Activated naive CD4-positive, alpha-beta T cell treated with anti-CD3 and anti-CD28 coated beads, Interleukin-2, amount 50 U/mL, for 72 hours (primary cell): ENCODE measurements around the gene SLIT1. TPM values are rescaled to one million over a fixed set of nuclear protein-coding genes. Genes with fewer than 3 reads are reported as not detected.

Experiments
- ATAC-seq, 2 donors: fragments of 150-1000 bp; cut with Tn5 transposase; 2 replicates each; pipeline ENCODE4 v1.10.0; 2021; ENCODE audit warnings: mild to moderate bottlenecking in 2 of 2, moderate library complexity in 2 of 2
- DNase-seq, 2 donors: peaks; one replicate each; pipeline ENCODE4 v3.0.0; 2021 to 2022; ENCODE audit warnings: low spot score in 2 of 2
- H3K27ac Mint-ChIP-seq, 2 donors: one replicate each; pipeline ENCODE4 v1.8.0; 2022; ENCODE audit warnings: mild to moderate bottlenecking in 2 of 2, mixed read lengths in 2 of 2
- H3K36me3 Mint-ChIP-seq, 2 donors: one replicate each; pipeline ENCODE4 v1.8.0; 2022; ENCODE audit warnings: mixed read lengths in 2 of 2
- H3K9me3 Mint-ChIP-seq, 2 donors: one replicate each; pipeline ENCODE4 v1.8.0; 2022; ENCODE audit warnings: mixed read lengths in 2 of 2
- total RNA-seq, 2 donors: library from RNA; stranded (reverse); gene quantifications; one replicate each; pipeline ENCODE4 v1.2.3, GENCODE V29; 2022

The SLIT1 gene
- total RNA-seq, 2 donors from 2014 or later: 0.99 to 1.4 TPM

DNA sequence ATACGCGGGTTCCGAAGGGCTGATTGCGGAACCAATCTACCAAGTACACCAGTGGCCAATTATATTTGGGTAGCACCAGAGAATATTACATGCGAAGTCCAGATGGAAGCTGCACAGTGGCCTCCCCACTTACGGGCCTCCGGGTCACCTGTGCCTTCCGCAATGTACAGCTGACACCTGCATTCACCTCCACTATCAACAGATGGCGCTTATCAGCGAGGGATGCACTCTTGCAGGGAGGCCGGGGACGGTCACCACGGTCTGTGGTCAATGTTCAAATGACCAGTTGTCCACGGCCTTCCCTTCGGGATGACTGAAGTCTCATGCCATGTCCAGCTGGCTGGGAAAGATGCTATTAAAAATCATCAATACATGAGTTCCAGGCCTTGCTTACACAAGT, 47.6 kb downstream of the SLIT1 start:
- no peak overlapping the region for H3K27ac Mint-ChIP-seq
- ATAC-seq: no peak

DNA sequence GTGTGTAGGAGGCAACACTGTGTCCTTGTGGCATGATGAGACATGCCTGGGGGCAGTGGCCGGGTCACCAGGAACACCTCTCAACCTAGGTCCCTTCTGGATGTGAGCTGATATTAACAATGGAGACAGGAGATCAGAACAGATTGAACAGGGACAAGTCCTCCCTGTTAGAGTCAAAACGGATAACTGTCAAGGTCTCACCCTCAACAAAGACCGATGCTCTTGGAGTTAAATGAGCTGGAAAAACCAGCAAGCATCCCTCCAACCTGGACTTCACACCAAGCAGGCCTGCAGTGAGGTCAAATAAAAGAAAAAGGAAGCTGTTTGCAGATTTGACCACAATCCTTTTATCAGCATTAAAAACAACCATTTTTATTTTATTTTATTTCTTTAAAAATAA, 49.0 kb downstream of the SLIT1 start:
- ATAC-seq (no peak), DNase-seq (no peak)
- H3K36me3 Mint-ChIP-seq: no peaks in the 10 kb centered on the region
- no peaks in the 10 kb centered on the region for H3K9me3 Mint-ChIP-seq
- no peak overlapping the region for H3K27ac Mint-ChIP-seq

More for the DNA sequence above, 47.6 kb downstream of the SLIT1 start:
- Mint-ChIP-seq H3K9me3 (no peaks in the 10 kb centered on the region), H3K36me3 (no peaks in the 10 kb centered on the region)
- DNase-seq: no peak

DNA sequence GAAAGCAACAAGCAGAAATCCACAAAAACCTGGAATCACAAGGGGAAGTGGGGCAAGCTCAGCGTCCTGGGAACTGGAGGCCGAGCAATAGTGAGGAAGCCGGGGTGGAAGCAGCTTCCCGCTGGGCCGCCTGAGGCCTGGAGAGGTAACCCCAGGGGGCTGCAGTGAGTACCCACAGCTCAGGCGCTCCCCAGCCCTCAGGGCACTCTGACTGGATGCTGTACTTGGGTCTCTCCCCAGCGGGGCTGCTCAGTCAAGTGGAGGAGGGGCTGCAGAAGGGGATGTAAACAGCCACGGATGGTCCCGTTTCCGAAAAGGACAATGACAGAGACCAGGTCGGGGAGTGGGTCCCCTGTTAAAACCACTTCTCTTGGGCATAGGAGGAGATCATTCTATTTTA, 50.3 kb downstream of the SLIT1 start:
- Mint-ChIP-seq H3K36me3 (no peaks in the 10 kb centered on the region), H3K27ac (no peak overlapping the region), H3K9me3 (no peaks in the 10 kb centered on the region)
- DNase-seq (no peak), ATAC-seq (no peak)

DNA sequence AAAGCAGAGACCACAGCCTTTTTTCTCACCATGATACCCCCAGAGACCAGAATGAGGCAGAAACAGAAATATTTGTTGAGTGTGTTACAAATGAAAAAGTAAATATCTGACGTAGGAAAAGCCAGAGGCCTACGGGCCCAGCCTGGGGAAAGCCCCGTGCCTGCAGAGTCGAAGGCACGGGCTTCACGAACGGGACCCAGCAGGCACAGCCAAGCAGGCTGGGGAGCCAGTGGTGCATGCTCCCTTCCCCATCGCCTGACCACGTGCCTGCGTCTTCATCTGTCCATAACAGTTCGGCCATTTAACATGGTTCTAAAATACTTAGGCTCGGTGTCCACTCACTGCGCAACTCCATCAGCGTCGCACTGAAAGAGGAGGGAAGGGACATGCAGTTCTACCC, 50.8 kb downstream of the SLIT1 start:
- no peaks in the 10 kb centered on the region for H3K9me3 Mint-ChIP-seq
- DNase-seq (no peak), ATAC-seq (no peak)
- H3K27ac Mint-ChIP-seq: no peak overlapping the region
- no peaks in the 10 kb centered on the region for H3K36me3 Mint-ChIP-seq

DNA sequence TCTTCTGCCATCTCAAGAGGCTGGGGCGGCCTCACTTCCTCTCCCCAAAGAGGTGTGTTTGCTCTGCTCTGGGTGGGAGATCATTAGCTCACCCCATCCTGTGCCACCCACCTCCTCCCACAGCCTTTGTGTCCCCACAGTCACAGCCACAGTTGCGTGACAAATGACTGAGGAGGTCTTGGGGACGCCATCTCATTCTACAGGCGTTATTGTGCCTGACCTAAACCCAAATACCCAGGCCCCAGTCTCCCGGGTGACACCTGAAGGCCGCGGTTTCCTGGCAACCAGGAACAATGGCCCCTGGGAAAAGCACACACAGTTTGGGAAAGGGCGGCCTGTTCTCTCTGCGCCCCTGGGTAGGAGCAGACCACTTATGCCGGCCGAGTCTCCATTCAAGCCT, 51.6 kb downstream of the SLIT1 start:
- no peak for ATAC-seq
- H3K27ac Mint-ChIP-seq: no peak overlapping the region

DNA sequence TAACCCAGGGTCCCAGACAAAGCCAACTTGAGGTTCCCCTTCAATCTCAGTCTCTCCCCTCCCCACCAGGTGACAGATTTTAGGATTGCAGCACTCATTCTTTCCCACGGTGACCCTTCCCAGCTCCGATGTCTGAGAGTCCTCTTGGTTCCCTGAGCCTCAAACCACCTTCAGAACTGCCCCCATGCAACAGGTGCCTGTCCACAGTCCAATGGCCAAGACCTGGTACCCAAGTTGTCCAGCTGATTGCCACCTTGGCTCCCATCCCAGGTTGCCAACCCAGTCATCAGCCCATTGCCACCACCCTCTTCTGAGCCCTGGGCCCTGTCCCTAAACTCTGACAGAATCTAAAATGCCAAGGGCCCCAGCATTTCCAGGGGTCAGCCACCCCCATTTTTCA, 53.5 kb downstream of the SLIT1 start:
- Mint-ChIP-seq H3K36me3 (no peaks in the 10 kb centered on the region), H3K27ac (no peak overlapping the region), H3K9me3 (no peaks in the 10 kb centered on the region)
- ATAC-seq (no peak), DNase-seq (no peak)

More for the DNA sequence above, 51.6 kb downstream of the SLIT1 start:
- Mint-ChIP-seq H3K36me3 (no peaks in the 10 kb centered on the region), H3K9me3 (no peaks in the 10 kb centered on the region)
- DNase-seq: no peak

DNA sequence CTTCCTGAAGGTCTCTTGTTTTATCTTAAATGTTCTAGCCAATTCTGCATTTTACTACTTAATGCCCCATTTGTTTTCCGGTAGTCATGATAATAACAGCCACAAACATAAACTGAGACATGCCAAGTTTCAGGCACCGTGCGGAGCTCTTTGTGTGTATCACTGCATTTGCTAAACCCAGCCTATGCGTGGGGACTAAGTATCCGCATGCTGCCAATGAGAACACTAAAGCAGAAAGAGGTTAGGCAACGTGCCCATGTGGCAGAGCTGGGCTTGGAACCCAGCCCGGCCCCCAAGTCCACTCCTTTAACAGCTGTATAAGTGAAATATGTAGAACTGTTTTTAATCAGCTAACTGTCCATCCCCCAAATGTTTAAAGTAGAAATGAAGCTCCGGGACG, 54.1 kb downstream of the SLIT1 start:
- ATAC-seq: no peak
- Mint-ChIP-seq H3K27ac (no peak overlapping the region), H3K9me3 (no peaks in the 10 kb centered on the region), H3K36me3 (no peaks in the 10 kb centered on the region)
- DNase-seq: no peak

DNA sequence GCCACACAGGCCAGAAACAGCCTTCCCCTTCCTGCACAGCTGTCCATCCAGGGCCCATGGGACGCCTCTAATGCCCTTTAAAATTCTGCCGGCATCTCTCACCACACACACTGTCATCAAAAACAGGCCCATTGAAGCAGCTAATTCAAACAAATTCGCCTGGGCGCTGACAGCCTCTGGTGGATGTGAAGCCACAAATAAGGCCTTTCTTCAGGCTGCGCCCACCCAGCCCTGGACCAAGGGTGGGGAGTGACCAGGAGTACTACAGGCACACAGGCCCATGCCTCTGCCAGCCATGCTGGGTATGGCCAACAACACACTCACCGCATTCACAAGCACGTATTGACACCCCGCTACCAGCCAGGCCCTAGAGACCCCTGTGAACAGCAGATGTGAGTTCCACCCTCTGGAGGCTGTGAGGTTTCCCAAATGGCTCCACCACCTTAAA, 54.6 kb downstream of the SLIT1 start:
- ATAC-seq (no peak), DNase-seq (no peak)
- Mint-ChIP-seq H3K36me3 (no peaks in the 10 kb centered on the region), H3K9me3 (no peaks in the 10 kb centered on the region), H3K27ac (no peak overlapping the region)

DNA sequence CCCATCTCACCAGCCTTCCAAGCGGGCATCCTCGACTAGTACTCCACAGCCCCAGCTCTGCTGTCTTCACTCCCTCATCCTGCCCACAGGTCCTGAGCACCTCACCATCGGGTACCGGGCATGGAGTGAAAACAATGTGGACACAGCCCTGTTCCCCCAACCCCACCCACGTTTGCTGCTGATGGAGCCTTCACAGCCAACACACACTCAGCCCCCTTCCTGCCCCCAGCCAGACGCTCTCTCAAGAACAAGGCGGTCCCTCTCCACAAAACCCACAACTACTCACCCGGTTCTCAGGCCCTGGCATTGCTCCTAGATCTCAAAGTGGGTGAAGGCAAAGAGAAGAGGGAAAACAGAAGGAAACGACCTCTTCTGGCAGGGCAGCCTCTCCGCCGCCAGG, 56.1 kb downstream of the SLIT1 start:
- ATAC-seq (no peak), DNase-seq (no peak)
- no peaks in the 10 kb centered on the region for H3K36me3 Mint-ChIP-seq
- H3K9me3 Mint-ChIP-seq: no peaks in the 10 kb centered on the region
- H3K27ac Mint-ChIP-seq: no peak overlapping the region

DNA sequence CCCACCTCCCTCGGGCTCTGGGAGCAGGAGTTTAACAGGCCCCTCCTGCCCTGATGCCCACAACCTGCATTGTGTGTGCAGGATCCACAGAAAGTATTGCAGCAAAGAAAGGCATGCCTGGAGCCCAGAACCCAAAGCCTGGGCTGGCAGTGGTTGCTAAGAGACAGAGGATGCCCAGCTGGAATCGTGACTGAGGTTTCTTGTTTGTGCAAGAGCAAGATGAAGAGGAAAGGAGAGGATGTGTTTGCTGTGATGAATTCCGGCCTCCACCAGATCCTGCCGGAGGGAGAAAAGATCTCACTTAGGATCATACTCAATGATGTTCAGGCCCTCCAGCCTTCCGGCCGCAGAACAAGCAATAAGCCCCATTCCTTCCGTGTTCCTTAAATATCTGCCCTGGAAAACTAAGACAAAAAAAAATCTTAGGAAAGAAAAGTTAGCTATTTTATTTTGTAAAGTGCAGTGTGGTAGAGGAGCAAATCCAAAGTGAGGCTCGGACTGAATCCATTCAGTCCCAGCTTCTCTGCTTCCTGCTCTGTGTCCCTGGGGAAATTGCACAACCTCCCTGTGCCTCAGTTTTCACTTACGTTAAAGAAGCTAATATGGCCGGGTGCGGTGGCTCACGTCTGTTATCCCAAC, 57.1 kb downstream of the SLIT1 start:
- no peaks in the 10 kb centered on the region for H3K9me3 Mint-ChIP-seq
- no peak overlapping the region for H3K27ac Mint-ChIP-seq
- DNase-seq (no peak), ATAC-seq (no peak)
- H3K36me3 Mint-ChIP-seq: no peaks in the 10 kb centered on the region

DNA sequence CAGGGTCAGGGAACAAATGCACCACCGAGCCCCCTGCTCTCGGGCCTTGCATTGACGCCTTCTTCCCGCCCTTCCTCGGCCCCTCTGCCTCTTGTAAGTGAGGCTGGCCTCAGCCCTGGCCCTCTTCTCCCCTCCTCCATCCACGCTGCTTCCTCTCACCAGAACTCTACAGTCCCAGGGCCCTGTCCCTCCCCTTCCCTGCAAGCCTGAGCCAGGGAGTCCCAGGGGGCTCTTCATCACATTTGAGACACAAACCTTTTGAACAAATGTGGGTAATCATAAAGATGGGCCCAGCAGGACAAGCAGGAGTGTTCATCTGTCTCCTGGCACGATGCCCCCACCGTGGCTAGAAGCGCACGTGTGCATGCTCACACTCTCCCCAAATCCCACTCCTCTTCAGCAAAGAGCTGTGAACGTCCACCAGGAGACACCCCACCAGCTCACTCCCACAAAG, 57.7 kb downstream of the SLIT1 start:
- ATAC-seq (no peak), DNase-seq (no peak)
- no peaks in the 10 kb centered on the region for H3K36me3 Mint-ChIP-seq
- no peaks in the 10 kb centered on the region for H3K9me3 Mint-ChIP-seq
- no peak overlapping the region for H3K27ac Mint-ChIP-seq

DNA sequence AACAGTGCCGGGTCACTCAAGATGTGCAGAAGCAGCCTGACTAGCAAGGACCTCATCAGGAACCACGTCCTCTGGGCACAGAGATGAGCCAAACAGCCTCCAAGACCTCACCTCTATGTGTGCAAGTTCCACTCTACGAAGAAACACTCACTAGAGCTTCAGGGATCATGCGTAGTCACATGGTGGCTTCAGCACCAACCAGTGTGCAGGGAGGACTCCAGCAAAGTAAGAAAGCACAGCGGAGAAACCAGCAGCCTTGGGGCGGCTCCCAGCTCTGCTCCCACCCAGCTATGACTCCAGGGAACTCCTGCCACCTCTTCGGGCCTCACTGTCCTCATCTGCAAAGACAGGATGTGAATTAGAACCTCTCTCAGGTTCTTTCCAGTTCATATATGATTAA, 58.2 kb downstream of the SLIT1 start:
- DNase-seq: no peak
- Mint-ChIP-seq H3K27ac (no peak overlapping the region), H3K36me3 (no peaks in the 10 kb centered on the region), H3K9me3 (no peaks in the 10 kb centered on the region)
- no peak for ATAC-seq

DNA sequence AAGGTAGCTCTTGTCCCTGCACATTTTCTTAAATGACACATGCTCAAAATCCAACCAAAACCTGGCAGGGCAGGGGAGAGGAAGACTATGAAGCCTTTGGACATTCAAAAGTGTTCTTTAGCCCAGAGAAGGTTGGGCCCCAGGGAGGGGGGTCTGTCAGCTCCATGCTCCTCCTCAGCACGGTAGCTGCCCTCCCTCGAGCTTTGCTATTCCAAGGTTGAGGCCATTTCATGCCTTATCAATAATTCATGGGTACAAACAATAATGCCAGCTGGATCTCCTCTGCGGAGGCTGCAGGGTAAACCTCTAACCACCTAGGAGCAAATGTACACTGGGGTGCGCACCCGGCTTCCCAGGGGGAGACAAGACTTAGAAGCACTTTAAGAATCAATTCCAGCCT, 61.5 kb downstream of the SLIT1 start:
- Mint-ChIP-seq H3K27ac (no peak overlapping the region), H3K36me3 (no peaks in the 10 kb centered on the region), H3K9me3 (no peaks in the 10 kb centered on the region)
- DNase-seq: no peak
- ATAC-seq: no peak

DNA sequence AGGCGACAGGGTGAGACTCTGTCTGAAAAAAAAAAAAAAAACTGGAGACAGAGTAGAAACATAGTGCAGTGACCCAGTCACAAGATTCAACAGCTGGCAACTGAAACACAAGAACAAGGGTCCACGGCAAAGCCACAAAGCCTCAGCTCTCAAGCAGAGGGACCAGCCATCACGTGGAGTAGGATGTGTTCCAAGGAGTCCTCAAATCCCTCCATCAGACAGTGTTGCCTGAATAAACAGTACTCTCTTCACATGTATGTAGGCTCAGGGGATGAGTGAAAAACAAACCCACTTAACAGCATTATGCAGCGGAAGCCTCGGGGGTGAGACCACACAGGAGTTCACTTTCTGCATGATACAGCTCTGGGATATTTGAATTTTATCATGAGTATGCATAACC, 62.0 kb downstream of the SLIT1 start:
- Mint-ChIP-seq H3K9me3 (no peaks in the 10 kb centered on the region), H3K36me3 (no peaks in the 10 kb centered on the region), H3K27ac (no peak overlapping the region)
- DNase-seq (no peak), ATAC-seq (no peak)

DNA sequence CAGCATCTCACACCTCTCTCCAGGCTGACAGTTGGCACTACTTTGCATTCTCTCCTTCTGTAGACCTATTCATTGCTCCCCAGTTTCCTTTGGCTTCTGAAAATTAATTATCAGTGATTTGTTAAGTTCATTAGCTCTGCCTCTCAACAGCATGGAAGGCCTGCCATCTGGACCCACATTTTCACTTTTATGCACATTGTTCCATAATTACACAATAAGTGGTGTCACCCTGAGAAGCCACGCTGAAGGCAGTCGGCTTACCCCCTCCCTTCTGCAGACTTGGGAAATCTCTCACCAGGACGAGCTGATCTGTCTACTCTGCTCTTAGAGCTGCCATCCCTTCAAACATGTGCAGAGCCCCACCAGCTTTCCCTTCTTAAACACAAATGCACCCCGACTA, 64.7 kb downstream of the SLIT1 start:
- ATAC-seq (no peak), DNase-seq (no peak)
- no peaks in the 10 kb centered on the region for H3K36me3 Mint-ChIP-seq
- no peak overlapping the region for H3K27ac Mint-ChIP-seq
- H3K9me3 Mint-ChIP-seq: no peaks in the 10 kb centered on the region

DNA sequence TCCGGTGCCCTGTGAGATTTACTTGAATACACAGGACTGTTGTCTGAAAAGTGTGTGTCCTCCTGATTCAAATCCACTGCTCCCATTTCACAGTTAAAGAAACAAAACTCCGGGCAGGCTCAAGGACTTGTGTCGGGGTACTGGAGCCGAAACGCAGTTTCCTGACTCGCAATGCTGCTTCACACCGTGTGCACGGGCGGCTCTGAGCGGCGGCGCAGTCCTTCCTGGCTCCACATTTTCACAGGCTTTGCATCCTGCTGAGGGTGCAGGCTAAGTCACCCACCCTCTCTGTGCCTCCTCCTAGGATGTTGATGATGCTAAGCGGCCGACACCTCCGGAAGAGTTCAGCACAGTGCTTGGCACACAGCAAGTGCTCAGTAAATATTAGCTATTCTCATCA, 65.4 kb downstream of the SLIT1 start:
- H3K36me3 Mint-ChIP-seq: no peaks in the 10 kb centered on the region
- no peaks in the 10 kb centered on the region for H3K9me3 Mint-ChIP-seq
- no peak for DNase-seq
- no peak for ATAC-seq
- H3K27ac Mint-ChIP-seq: no peak overlapping the region

DNA sequence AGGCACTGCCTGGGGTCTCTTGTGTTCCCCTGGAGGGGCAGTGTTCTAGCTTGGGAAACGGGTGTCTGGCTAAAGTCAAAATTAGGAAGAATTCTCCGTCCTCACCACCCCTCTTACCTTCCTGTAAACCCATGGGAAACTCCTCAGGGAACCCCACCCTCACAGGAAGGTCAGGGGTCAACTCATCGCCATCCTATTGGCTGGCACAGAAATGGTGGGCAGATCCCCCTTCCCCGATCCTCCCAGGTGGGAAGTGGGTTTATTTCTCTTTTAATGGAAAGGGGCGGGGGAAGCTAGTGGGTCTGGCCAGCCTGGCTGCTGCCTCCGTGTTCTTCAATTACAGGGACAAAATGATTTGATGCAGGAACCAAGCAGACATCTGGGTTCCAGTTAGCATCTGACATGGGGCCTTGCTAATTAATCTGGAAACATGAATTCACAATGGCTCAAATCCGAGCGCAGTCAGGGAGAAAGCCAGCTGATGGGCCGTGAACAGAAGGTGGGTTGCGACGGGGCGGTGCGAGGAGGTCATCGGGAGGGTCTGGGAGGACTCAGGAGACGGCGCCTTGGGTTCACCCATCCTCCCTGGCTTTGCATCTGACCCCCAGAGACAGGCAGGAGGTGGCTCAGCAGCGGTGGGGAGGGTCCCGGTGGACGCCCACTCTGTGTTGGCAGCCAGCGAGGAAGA, 66.6 kb downstream of the SLIT1 start:
- DNase-seq (no peak), ATAC-seq (no peak)
- no peak overlapping the region for H3K27ac Mint-ChIP-seq
- H3K36me3 Mint-ChIP-seq: no peaks in the 10 kb centered on the region
- no peaks in the 10 kb centered on the region for H3K9me3 Mint-ChIP-seq

DNA sequence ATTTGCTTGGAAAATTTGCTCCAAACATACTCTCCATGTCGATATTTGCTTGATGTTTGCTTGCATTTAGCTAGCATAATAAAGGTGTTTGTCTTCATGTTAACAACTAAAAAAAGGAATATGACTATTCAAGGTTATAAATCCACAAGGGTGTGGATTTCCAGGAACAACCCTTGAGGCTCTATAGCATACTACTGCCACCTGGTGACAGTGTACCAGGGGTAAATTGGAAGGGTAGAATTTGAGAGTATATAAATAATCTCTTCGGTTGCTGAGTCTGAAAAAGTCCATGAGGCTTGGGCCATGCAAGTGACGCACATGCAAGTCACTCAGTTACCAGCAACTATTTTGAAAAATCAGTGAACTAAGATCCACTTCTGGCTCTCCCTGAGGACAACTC, 68.4 kb downstream of the SLIT1 start:
- no peaks in the 10 kb centered on the region for H3K36me3 Mint-ChIP-seq
- no peaks in the 10 kb centered on the region for H3K9me3 Mint-ChIP-seq
- no peak for DNase-seq
- no peak overlapping the region for H3K27ac Mint-ChIP-seq
- no peak for ATAC-seq
